Hematopoietic multipotent progenitor cell treated with erythropoietin and hydrocortisone succinate and interleukin-3 and kit ligand, for 8 days (in vitro differentiated cells): ENCODE measurements around the gene NDFIP1.
A peak's percentile ranks its signal among the peaks of the same experiment; 100 is the strongest.
"Not testable (repeated sequence)": the region's sequence is repeated elsewhere in the genome, so short reads cannot be mapped to it uniquely, and the experiment has no call there.

Experiments used
- DNase-seq: peaks from one replicate; pipeline ENCODE4 v3.0.0-alpha.2; 2015

Gene NDFIP1

GRCh38 chr5:142120247-142120935, 11.8 kb downstream of the NDFIP1 start:
- no peak for DNase-seq

- DNase-seq = no peak
Observed at GRCh38 chr5:142122121-142122520, 13.5 kb downstream of the NDFIP1 start.

GRCh38 chr5:142125378-142125777, 16.8 kb downstream of the NDFIP1 start:
- no peak for DNase-seq

GRCh38 chr5:142125963-142126362, 17.4 kb downstream of the NDFIP1 start:
- DNase-seq = no peak

GRCh38 chr5:142128675-142129208, 20.2 kb downstream of the NDFIP1 start:
- DNase-seq = no peak

GRCh38 chr5:142129446-142130066, 21.0 kb downstream of the NDFIP1 start:
- no peak for DNase-seq

GRCh38 chr5:142131394-142131793, 22.8 kb downstream of the NDFIP1 start:
- DNase-seq = no peak

- DNase-seq = peak; percentile 86
Observed at GRCh38 chr5:142132916-142133315, 24.3 kb downstream of the NDFIP1 start.

GRCh38 chr5:142133330-142134206, 25.0 kb downstream of the NDFIP1 start:
- peak; percentile 57 for DNase-seq

- no peak for DNase-seq
Observed at GRCh38 chr5:142134331-142135010, 25.9 kb downstream of the NDFIP1 start.

- DNase-seq = peak; percentile 28
Observed at GRCh38 chr5:142141463-142141862, 32.9 kb downstream of the NDFIP1 start.

- peak; percentile 67 for DNase-seq
Observed at GRCh38 chr5:142143878-142144277, 35.3 kb downstream of the NDFIP1 start.

GRCh38 chr5:142145106-142145900, 36.7 kb downstream of the NDFIP1 start:
- DNase-seq = peak; percentile 87

GRCh38 chr5:142149363-142149762, 40.8 kb downstream of the NDFIP1 start:
- DNase-seq = no peak

GRCh38 chr5:142150431-142150830, 41.9 kb downstream of the NDFIP1 start:
- DNase-seq = no peak

- peak; percentile 78 for DNase-seq
Observed at GRCh38 chr5:142151436-142152383, 43.1 kb downstream of the NDFIP1 start.

- DNase-seq = no peak
Observed at GRCh38 chr5:142152384-142152732, 43.8 kb downstream of the NDFIP1 start.

GRCh38 chr5:142153674-142154448, 45.3 kb downstream of the NDFIP1 start:
- no peak for DNase-seq

- not testable (repeated sequence) for DNase-seq
Observed at GRCh38 chr5:142154449-142154841, 45.9 kb downstream of the NDFIP1 start.
